Right lobe of liver (tissue), 6 donors: ENCODE data around the gene SLC39A5. TPM values are rescaled to one million over a fixed set of nuclear protein-coding genes. Genes with fewer than 3 reads are reported as not detected.
"Not testable (repeated sequence)": the region's sequence is repeated elsewhere in the genome, so short reads cannot be mapped to it uniquely, and the experiment has no call there.

Experiments
- ATAC-seq, 4 donors: fragments of 200-7000 bp; cut with Tn5 transposase; one replicate each; pipeline ENCODE4 v1.9.1; 2020; ENCODE audit warnings: mild to moderate bottlenecking in 4 of 4, moderate library complexity in 4 of 4
- DNase-seq, 3 donors: peaks; one replicate each; pipeline ENCODE4 v3.0.0-alpha.2; 2020
- H3K27ac ChIP-seq, 3 donors: fragments of 200-600 bp; one replicate each; pipeline ENCODE4 v1.8.0; 2022
- H3K27me3 ChIP-seq, 2 donors: fragments of 200-600 bp; one replicate each; pipeline ENCODE4 v1.8.0; 2022
- H3K36me3 ChIP-seq, 4 donors: fragments of 200-600 bp; sonication (generic) in 1 of 4; one replicate each; pipeline versions ENCODE4 v1.5.1 to v1.8.0; 2017 to 2022; ENCODE audit warnings: control low read depth in 1 of 4
- H3K4me1 ChIP-seq, 4 donors: fragments of 200-600 bp; sonication (generic) in 1 of 4; one replicate each; pipeline versions ENCODE4 v1.5.1 to v1.8.0; 2017 to 2022; ENCODE audit warnings: control low read depth in 1 of 4
- H3K4me3 ChIP-seq, 3 donors: fragments of 200-600 bp; one replicate each; pipeline ENCODE4 v1.8.0; 2022
- H3K9me3 ChIP-seq, 4 donors: fragments of 200-600 bp; sonication (generic) in 1 of 4; one replicate each; pipeline versions ENCODE4 v1.5.1 to v1.8.0; 2017 to 2022; ENCODE audit warnings: control low read depth in 1 of 4
- POLR2A ChIP-seq: fragments of 450-650 bp; IDR thresholded peaks from one replicate; pipeline ENCODE4 v1.6.1; 2017; ENCODE audit warnings: antibody characterized with exemption, mild to moderate bottlenecking
- WGBS: methylation state at CpG from one replicate; pipeline ENCODE4 v1.1.6; 2018; ENCODE audit warnings: low coverage, low lambda C conversion rate; ENCODE audit not compliant: insufficient coverage; ENCODE audit errors: missing lambda C conversion rate; 5-methylcytosine and 5-hydroxymethylcytosine counted together
- intact Hi-C, 2 donors: fragments of 100-400 bp; cut with DNase I; formaldehyde crosslinking; loops; one replicate each; pipeline versions ENCODE4 v1.11.2 to v1.14.1; 2022
- total RNA-seq, 6 experiments: library from RNA; depleted of rRNA in 2 of 6; stranded (reverse); fragments of >200 nt in 2 of 6; fragmentation: NEBNext Ultra II Directional in 3 of 6; extraction: Animal tissue kit (Norgen Biotek cat#: 25700) in 3 of 6; gene quantifications; one replicate each; pipeline versions ENCODE4 v1.1.0 to v1.2.4, GENCODE V29; 2016 to 2023
- TF ChIP-seq, protein P1 (sequence below), 4 donors: fragments of 200-600 bp in 3 of 4; fragments of 450-650 bp in 1 of 4; IDR thresholded peaks; one replicate each; pipeline versions ENCODE4 v1.5.1 to v1.8.0; 2016 to 2022; ENCODE audit warnings: antibody characterized with exemption in 4 of 4, mild to moderate bottlenecking in 2 of 4
- donor health status: DM: no; HTN: yes; CAD: no.
- donor health status: DM: no; HTN: no; CAD: no.
- donor health status: DM: no; HTN: no; CAD: no.
- donor health status: DM: no; HTN: yes; CAD: no.
- donor health status: DM: no; HTN: yes; CAD: no.

The SLC39A5 gene
- total RNA-seq, 6 experiments from 2014 or later = 39.7 to 209 (median 110) TPM

GRCh38 chr12:56266693-56267442 is 37.0 kb downstream of the SLC39A5 start, which contains the start of gene COQ10A:
Gene COQ10A (plus strand): TSS chr12:56266942. CDS start chr12:56267119, 177 bp downstream.
- under 1% methylated on average over 18 of the region's 68 CpGs for WGBS
- Histone ChIP-seq H3K36me3 (peaks cover 0 to 18% (median 2%) of the 10 kb centered on the region in 4 donors), H3K4me3 (peak within 1 kb of the TSS; percentile 72 to 83 (median 80)), H3K9me3 (no peaks in the 10 kb centered on the region), H3K27ac (peak within 1 kb of the TSS; percentile 76 to 90 (median 86)), H3K27me3 (no peaks in the 10 kb centered on the region), H3K4me1 (peaks cover 0 to 36% (median 5%) of the 10 kb centered on the region in 4 donors)
- ATAC-seq (peak; percentile 88 to 96 (median 91)), DNase-seq (peak; percentile 92 to 93 (median 93))
- peak; percentile 89 for TF ChIP-seq POLR2A
- TF ChIP-seq, protein P1, sequence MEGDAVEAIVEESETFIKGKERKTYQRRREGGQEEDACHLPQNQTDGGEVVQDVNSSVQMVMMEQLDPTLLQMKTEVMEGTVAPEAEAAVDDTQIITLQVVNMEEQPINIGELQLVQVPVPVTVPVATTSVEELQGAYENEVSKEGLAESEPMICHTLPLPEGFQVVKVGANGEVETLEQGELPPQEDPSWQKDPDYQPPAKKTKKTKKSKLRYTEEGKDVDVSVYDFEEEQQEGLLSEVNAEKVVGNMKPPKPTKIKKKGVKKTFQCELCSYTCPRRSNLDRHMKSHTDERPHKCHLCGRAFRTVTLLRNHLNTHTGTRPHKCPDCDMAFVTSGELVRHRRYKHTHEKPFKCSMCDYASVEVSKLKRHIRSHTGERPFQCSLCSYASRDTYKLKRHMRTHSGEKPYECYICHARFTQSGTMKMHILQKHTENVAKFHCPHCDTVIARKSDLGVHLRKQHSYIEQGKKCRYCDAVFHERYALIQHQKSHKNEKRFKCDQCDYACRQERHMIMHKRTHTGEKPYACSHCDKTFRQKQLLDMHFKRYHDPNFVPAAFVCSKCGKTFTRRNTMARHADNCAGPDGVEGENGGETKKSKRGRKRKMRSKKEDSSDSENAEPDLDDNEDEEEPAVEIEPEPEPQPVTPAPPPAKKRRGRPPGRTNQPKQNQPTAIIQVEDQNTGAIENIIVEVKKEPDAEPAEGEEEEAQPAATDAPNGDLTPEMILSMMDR (IDR thresholded peaks at IDR 0.05) = peak; percentile 55 to 66 (median 60)
- intact Hi-C loops = no loop called here

DNA sequence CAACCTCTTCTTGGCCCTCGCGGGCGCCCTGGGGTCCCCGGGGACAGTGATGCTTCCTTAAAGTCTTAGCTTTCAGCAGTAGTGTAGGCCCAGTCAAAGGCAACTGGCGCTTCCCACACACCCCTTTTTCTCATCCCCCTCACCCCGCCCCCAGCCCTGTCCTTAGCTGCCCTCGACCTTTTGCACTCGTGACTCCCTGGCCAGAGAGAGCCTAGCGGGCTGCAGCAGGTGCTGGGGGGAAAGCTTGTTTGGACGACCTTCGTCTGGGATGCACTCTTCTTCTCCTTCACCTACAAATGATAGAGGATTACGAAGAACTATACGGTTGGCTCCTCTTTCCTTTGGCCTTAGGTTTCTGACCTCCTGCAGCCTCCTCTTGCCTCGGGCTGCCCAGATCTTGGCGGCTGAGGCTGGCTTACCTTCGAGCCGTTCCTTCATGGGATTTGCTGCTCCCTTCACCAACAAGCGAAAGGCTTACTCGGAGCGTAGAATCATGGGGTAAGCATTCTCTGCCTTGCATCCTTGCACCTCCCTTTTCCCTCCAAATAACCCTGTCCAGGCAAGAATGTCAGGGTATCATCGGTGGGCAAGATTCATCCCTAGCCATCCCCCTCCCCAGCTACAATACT is 37.7 kb downstream of the SLC39A5 start:
- H3K27ac ChIP-seq = peak overlapping the region; percentile 76 to 90 (median 86)

GRCh38 chr12:56271031-56271430 is 41.2 kb downstream of the SLC39A5 start:
- H3K4me1 ChIP-seq = peaks cover 0 to 45% (median 5%) of the 10 kb centered on the region in 4 donors
- intact Hi-C loops = no loop called here
- H3K9me3 ChIP-seq = no peaks in the 10 kb centered on the region
- no peak for DNase-seq
- 0% methylated on average over 1 of the region's 1 CpG for WGBS
- no peak overlapping the region for H3K4me3 ChIP-seq
- no peaks in the 10 kb centered on the region for H3K27me3 ChIP-seq
- peaks cover 4 to 50% (median 21%) of the 10 kb centered on the region in 4 donors for H3K36me3 ChIP-seq
- TF ChIP-seq POLR2A = no peak
- TF ChIP-seq, protein P1 (IDR thresholded peaks at IDR 0.05) = peak in 3 of 4 donors; percentile 31 to 41 (median 38)
- H3K27ac ChIP-seq = no peak overlapping the region
- ATAC-seq = no peak

More for the DNA sequence above, 37.7 kb downstream of the SLC39A5 start:
- ATAC-seq (peak; percentile 64 to 78 (median 75)), DNase-seq (peak; percentile 60 to 83 (median 83))
- 20% methylated on average over 15 of the region's 21 CpGs for WGBS
- Histone ChIP-seq H3K9me3 (no peaks in the 10 kb centered on the region), H3K4me3 (peak overlapping the region; percentile 72 to 83 (median 80)), H3K4me1 (peaks cover 0 to 37% (median 5%) of the 10 kb centered on the region in 4 donors), H3K36me3 (peaks cover 0 to 19% (median 2%) of the 10 kb centered on the region in 4 donors), H3K27me3 (no peaks in the 10 kb centered on the region)
- intact Hi-C loops = no loop called here
- TF ChIP-seq POLR2A = no peak
- TF ChIP-seq, protein P1 (IDR thresholded peaks at IDR 0.05) = no peak

DNA sequence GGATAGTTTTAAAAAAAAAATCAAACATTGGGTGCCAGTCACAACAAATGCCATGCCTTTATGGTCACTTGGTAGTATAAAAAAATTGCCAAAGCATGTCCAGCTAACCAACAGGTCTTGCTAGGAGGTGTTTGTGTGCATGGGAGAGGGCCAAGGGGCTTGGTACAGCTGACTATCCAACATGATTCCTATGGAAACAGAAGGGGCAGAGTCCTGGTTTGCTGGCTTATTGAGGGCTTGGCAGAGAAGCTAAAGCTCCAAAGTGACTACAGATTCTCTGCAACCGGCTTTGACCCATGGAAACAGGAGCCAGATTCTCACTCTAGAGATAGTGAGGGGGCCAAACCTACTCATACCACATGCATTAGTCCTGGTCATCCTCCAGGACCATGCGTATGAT is 42.6 kb downstream of the SLC39A5 start:
- H3K27me3 ChIP-seq, H3K4me3 ChIP-seq, H3K9me3 ChIP-seq, H3K27ac ChIP-seq, intact Hi-C loops: not testable (repeated sequence)
- WGBS = 56% methylated on average over 1 of the region's 2 CpGs
- Histone ChIP-seq H3K4me1 (peaks cover 0 to 39% (median 2%) of the 10 kb centered on the region in 4 donors), H3K36me3 (peaks cover 6 to 64% (median 26%) of the 10 kb centered on the region in 4 donors)
- DNase-seq = peak in 1 of 3 donors; percentile 80
- peak; percentile 40 to 78 (median 72) for ATAC-seq

- DNase-seq = no peak
- H3K9me3 ChIP-seq = no peaks in the 10 kb centered on the region
- 100% methylated on average over 2 of the region's 2 CpGs for WGBS
- H3K36me3 ChIP-seq = peaks cover 6 to 82% (median 31%) of the 10 kb centered on the region in 4 donors
- no peak overlapping the region for H3K4me3 ChIP-seq
- peaks cover 0 to 40% (median 2%) of the 10 kb centered on the region in 4 donors for H3K4me1 ChIP-seq
- no peaks in the 10 kb centered on the region for H3K27me3 ChIP-seq
- TF ChIP-seq, protein P1 (IDR thresholded peaks at IDR 0.05) = no peak
- no peak for TF ChIP-seq POLR2A
- ATAC-seq = no peak
- intact Hi-C loops = no loop called here
- no peak overlapping the region for H3K27ac ChIP-seq
Observed at GRCh38 chr12:56274299-56274698, 44.4 kb downstream of the SLC39A5 start.
